Activated CD4-positive, CD25-positive, alpha-beta regulatory T cell treated with anti-CD3 and anti-CD28 coated beads, Interleukin-2, amount 50 U/mL, for 16 hours (primary cell): ENCODE results near the gene NAIF1.
"Not testable (repeated sequence)": the region's sequence is repeated elsewhere in the genome, so short reads cannot be mapped to it uniquely, and the experiment has no call there.

Experiments
- DNase-seq: peaks from one replicate; pipeline ENCODE4 v3.0.0-alpha.2; 2020; ENCODE audit warnings: low read depth, low spot score

The NAIF1 gene

DNA sequence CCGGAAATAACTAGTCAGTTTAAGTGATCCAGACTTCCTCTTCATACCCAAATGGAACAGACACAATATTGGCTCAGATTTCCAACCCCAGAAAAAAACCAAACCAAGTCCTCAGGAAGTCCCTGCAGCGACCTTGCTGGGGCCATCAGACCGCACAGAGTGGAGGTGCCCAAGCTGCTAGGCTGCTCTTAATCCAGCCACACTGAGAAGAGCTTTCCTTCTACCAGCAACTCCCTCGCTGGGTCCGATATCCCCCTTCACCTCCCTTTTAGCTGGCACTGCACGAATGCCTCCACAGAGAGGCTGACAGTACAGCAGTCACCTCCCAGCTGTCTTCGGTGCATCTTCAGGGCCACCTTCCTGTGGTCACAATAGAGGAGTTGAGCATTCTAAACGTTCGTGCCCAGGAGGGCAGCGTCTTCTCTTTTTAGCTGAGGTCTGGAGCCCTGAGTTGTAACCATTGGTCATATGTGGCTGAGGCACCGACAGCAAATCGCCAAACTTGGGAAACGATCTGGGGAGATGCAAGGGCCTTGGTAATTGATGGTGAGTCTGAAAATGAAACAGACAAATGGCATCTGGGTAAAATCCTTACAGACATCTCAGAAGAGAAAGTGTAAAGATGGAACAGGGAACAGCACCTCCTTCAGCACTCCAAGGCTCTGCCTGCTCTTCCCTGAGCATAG is 5.7 kb downstream of the NAIF1 start:
- no peak for DNase-seq

GRCh38 chr9:128059365-128059983 is 7.6 kb downstream of the NAIF1 start:
- DNase-seq = no peak

DNA sequence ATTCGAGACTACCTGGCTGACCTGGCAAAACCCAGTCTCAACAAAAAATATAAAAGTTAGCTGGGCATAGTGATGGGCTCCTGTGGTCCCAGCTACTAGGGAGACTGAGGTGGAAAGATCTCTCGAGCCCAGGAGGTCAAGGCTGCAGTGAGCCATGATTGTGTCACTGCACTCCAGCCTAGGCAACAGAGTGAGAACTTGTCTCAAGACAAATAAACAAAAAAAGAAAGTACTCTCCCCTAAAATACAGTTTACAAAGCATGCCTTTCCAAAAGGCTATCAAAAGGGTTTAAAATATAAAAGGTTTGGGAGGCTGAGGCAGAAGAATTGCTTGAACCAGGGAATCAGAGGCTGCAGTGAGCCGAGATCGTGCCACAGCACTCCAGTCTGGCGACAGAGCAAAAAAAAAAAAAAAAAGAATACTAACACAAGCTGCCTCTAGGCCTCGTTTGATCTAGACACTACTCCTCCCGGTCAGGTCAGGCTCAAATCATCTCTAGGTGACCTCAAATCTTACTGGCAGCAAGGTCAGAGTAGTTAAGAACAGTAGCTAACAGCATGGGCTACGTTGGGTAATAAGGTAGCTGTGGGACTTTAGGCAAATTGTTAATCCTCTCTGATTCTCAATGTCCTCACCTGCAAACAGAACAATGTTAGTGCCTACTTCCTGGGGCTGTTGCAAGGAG is 9.3 kb downstream of the NAIF1 start:
- no peak for DNase-seq

GRCh38 chr9:128056887-128057723 is 10.0 kb downstream of the NAIF1 start:
- no peak for DNase-seq

- no peak for DNase-seq
Observed at GRCh38 chr9:128056086-128056485, 11.0 kb downstream of the NAIF1 start.

GRCh38 chr9:128055344-128056040 is 11.6 kb downstream of the NAIF1 start:
- no peak for DNase-seq

GRCh38 chr9:128054087-128054486 is 13.0 kb downstream of the NAIF1 start:
- DNase-seq = no peak

DNA sequence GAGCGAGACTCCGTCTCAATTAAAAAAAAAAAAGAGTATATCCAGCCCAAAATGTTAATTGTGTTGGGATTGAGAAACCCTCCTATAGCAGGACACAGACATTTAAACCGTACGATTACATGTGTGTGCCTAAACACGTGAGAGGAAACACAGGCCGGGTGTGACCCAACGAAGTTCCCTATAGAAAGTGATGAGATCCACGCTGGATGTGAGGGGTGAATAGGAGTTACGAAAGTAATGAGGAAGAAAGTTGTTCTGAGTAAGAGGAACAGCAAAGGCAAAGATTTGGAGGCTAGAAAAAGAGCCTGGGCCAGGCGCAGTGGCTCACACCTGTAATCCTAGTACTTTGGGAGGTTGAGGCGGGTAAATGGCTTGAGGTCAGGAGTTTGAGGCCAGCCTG is 13.6 kb downstream of the NAIF1 start:
- no peak for DNase-seq

DNA sequence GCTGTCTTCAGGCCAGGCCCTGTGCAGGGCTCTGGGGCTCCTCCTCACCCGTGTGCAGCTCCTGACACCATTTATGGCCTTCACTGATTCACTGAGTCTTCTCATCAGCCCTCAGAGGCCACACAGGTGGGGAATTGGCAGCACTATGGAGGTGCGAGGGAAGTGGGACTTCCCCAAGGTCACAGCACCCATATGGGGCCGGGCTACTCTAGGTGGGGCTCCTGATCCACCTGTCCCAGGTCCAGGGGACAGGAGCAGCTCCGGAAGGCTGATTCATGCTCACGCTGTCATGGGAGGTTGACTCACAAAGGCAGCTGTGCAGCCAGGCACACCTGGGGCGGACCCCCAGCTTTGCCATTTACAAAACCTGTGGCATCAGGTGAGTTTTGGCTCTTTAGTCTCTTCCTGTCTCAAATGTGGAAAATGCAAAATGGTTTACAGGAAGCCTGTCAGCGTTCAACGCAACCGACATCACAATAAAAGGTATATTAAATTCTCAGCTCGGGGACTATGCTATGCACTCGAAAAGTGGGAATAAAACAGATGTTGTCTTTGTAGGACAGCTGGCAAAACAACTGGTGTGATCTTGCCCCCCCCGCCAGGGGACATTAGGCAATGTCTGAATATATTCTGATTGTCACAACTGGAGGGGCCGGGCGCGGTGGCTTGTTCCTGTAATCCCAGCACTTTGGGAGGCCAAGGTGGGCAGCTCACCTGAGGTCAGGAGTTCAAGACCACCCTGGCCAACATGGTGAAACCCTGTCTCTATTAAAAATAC is 15.0 kb downstream of the NAIF1 start:
- DNase-seq = no peak

GRCh38 chr9:128049843-128050242 is 17.3 kb downstream of the NAIF1 start:
- no peak for DNase-seq

GRCh38 chr9:128048663-128049062 is 18.5 kb downstream of the NAIF1 start:
- DNase-seq = no peak

DNA sequence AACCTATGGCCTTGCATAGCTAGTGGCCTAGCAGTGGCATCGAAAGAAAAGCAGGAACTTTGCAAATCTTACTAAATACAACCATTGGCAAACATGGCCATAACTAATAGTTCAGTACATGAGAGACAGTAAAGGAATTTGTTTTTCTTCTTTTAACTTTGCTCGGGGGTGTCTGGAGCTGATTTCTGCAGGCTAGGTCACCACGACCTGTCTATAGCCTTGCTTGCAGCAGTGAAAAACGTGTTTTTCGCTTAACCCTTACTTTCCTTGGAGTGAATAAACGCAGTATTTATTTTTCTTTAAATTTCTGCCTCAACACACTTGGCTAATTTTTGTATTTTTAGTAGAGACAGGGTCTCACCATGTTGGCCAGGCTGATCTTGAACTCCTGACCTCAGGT is 19.9 kb downstream of the NAIF1 start:
- DNase-seq = no peak

GRCh38 chr9:128045831-128046230 is 21.3 kb downstream of the NAIF1 start:
- no peak for DNase-seq

DNA sequence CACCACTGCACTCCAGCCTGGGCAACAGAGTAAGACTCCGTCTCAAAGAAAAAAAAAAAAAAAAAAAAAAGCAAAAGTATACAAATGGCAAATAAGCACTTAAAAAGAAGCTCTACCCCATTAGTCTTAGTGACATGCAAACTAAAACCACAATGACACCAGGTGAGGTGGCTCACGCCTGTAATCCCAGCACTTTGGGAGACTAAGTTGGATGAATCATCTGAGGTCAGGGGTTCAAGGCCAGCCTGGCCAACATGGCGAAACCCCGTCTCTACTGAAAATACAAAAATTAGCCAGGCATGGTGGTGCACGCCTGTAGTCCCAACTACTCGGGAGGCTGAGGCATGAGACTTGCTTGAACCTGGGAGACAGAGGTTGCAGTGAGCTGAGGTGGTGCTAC is 21.7 kb downstream of the NAIF1 start:
- not testable (repeated sequence) for DNase-seq

- DNase-seq = no peak
Observed at GRCh38 chr9:128043467-128043868, 23.7 kb downstream of the NAIF1 start.

GRCh38 chr9:128042043-128042442 is 25.1 kb downstream of the NAIF1 start:
- DNase-seq = no peak

- not testable (repeated sequence) for DNase-seq
Observed at GRCh38 chr9:128040783-128041182, 26.3 kb downstream of the NAIF1 start.

DNA sequence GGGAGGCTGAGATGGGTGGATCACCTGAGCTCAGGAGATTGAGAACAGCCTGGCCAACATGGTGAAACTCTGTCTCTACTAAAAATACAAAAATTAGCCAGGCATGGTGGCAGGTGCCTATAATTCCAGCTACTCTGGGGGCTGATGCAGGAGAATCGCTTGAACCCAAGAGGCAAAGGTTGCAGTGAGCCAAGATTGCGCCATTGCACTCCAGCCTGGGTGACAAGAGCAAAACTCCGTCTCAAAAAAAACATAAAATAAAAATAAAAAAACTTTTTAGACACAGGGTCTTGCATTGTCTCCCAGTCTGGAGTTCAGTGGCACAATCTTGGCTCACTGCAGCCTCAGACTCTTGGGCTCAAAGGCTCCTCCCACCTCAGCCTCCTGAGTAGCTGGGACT is 30.6 kb downstream of the NAIF1 start:
- DNase-seq = not testable (repeated sequence)

GRCh38 chr9:128034821-128035652 is 32.1 kb downstream of the NAIF1 start:
- DNase-seq = peak; percentile 39

DNA sequence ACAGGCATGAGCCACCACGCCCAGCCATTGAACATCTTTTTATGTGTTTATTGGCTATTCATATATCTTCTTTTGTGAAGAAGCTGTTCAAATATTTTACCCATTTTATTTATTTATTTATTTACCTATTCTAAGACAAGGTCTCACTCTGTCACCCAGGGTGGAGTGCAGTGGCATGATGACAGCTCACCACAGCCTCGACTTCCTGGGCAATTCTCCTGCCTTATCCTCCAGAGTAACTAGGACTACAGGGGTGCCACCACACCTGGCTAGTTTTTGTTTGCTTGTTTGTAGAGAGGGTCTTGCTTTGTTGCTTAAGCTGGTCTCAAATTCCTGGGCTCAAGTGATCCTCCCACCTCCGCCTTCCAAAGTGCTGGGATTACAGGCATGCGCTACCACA is 33.5 kb downstream of the NAIF1 start:
- no peak for DNase-seq
